GM19467 (cell line): Measurements from ENCODE around the gene RALGAPA1.
"Not testable (repeated sequence)": the region's sequence is repeated elsewhere in the genome, so short reads cannot be mapped to it uniquely, and the experiment has no call there.

Source experiments
- ATAC-seq: cut with Tn5 transposase; IDR thresholded peaks from one replicate; pipeline ENCODE4 v1.9.1; 2021; ENCODE audit warnings: mild to moderate bottlenecking, moderate library complexity; ENCODE audit not compliant: unreplicated experiment

RALGAPA1 gene

DNA sequence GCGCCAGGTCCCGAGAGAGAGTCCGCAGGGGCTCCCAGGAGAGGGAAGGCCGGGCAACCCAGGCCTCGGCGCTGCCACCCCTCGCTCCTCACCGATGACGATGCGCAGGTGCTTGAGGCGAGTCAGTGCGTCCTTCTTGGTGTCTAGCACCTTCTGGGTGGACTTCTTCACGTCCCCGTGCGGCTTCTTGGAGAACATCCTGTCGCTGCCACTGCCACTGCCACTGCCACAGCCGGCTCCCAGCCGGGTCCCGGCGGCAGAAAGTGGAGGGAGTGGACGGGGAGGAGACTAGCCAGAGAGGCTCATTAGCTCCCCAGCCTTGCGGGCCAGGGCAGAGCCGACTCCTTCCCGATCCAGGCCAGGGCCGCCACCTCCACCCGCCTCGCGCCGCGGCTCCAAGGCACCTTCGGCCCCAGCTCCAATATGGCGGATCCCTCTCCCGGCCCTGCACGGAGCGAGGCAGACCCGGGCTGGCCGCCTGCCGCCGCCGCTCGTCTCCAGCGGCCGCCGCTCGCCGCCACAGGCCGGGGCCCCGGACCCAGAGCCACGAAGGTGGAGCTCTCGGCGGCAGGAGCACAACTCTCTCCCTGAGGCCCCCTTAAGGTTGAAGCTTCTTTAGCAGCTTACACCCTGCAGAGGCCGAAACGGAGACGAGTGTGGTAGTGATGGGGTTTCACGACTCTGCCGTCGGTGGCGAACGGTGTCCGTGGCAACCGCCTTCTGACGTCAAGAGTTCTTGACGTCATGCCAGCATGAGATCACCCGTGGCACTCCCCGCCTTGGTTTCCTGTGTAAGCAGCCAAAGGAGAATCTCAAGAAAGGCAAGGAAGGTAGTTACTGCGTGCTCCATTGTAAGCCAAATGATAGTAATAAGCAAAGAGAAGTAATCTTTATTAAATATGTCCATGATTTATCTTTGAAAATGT, at the start of gene RALGAPA1:
RALGAPA1 (minus strand) TSS at position 658 of the 926 bp plus-strand sequence; CDS start at position 198, 460 bp downstream.
- peak; percentile 95 for ATAC-seq

GRCh38 chr14:35858521-35859209, 49.6 kb upstream of the RALGAPA1 start:
- ATAC-seq: no peak

DNA sequence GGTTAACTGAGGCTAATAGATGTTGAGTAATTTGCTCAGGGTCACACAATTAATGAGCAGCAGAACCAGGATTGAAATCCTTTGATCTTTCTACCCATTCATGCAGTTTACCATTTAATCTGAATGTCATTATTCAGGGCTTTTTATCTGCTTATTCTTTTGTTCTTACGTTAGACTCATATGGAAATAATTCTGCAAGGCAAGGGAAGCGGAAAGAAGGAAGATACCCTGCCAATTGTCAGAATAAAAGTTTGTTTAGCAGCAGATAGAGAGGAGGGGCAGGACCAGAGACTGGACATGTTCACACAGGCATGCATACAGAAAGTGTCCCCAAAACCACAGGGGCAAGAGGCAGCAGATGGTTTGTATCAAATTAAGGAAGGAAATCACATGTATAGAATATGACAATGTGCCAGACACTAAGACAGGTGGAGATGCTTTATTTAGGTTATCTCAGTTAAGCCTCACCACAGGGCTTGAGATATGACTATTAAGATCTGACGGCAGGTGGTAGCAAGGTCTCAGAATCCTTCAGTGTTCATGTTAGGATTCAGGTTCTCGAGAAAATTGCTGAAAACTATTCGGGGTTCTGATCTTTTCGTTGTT, 46.9 kb upstream of the RALGAPA1 start:
- peak; percentile 98 for ATAC-seq

- no peak for ATAC-seq
Observed at GRCh38 chr14:35854696-35855270, 45.7 kb upstream of the RALGAPA1 start.

- no peak for ATAC-seq
Observed at GRCh38 chr14:35853225-35853624, 44.1 kb upstream of the RALGAPA1 start.

DNA sequence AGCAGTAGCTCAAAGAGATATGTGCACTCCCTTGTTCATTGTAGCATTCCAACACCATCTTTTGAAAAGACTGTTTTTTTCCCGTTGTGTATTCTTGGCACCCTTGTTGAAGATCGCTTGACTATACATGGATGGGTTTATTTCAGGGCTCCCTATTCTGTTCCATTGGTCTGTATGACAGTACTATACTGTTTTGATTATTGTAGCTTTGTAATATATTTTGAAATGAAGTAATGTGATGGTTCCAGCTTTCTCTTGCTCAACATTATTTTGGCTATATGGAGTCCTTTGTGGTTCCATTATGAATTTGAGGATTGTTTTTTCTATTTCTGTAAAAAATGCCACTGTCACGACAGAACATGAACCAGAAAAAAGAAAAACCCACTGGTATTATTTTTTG, 42.7 kb upstream of the RALGAPA1 start:
- no peak for ATAC-seq

DNA sequence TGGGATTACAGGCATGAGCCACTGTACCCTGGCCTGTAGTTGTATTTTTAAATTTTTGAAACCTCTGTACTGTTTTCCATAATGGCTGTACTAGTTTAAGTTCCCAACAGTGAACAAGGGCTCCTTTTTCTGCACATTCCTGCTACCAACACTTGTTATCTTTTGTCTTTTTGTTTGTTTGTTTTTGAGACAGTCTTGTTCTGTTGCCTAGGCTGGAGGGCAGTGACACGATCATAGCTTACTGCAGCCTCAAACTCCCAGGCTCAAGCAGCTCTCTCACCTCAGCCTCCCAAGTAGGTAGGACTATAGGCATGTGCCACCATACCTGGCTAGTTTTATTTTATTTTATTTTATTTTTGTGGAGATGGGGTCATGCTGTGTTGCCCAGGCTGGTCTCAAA, 40.0 kb upstream of the RALGAPA1 start:
- no peak for ATAC-seq

- ATAC-seq: no peak
Observed at GRCh38 chr14:35847636-35848035, 38.5 kb upstream of the RALGAPA1 start.

GRCh38 chr14:35844494-35844893, 35.4 kb upstream of the RALGAPA1 start:
- ATAC-seq: no peak

DNA sequence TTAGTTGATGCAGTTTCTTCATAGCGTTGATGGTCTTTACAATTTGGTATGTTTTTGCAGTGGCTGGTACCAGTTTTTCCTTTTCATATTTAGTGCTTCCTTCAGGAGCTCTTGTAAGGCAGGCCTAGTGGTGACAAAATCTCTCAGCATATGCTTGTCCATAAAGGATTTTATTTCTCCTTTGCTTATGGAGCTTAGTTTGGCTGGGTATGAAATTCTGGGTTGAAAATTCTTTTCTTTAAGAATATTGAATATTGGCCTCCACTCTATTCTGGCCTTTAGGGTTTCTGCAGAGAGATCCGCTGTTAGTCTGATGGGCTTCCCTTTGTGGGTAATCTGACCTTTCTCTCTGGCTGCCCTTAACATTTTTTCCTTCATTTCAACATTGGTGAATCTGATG, 33.1 kb upstream of the RALGAPA1 start:
- not testable (repeated sequence) for ATAC-seq

DNA sequence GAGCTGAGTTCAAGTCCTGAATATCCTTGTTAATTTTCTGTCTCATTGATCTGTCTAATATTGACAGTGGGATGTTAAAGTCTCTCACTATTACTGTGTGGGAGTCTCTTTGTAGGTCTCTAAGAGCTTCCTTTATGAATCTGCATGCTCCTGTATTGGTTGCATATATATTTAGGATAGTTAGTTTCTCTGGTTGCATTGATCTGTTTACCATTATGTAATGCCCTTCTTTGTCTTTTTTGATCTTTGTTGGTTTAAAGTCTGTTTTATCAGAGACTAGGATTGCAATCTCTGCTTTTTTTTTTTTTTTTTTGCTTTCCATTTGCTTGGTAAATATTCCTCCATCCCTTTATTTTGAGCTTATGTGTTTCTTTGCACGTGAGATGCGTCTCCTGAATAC, 32.6 kb upstream of the RALGAPA1 start:
- ATAC-seq: not testable (repeated sequence)

GRCh38 chr14:35835208-35835982, 26.3 kb upstream of the RALGAPA1 start:
- ATAC-seq: no peak

- ATAC-seq: no peak
Observed at GRCh38 chr14:35829449-35829848, 20.4 kb upstream of the RALGAPA1 start.

DNA sequence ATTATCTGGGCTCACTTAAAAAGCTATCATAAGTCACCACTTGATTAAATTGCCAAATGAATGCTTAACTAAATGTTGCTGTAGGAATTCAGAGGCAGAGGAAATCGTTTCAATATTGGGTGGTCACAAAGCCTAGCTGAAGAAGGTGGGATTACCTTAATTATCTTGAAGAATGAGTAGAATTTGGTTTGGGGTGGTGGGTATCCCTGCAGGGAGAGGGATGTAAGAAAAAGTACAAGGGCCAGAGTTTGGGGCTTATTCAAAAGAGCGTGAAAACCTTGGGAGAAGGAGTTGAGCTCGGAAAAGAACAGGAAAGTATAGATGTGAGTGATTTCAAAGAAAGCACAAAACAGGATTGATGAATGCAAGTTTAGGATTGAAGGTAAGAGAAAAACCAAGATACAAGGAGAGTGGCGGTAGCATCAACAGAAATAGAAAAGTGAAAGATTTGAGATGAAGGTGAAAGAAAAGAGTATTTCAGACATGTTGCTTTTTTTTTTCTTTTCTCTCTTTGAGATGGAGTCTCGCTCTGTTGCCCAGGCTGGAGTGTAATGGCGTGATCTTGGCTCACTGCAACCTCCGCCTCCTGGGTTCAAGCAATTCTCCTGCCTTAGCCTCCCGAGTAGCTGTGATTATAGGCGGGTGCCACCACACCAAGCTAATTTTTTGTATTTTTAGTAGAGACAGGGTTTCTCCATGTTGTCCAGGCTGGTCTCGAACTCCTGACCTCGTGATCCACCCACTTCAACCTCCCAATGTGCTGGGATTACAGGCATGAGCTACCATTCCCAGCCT, 18.8 kb upstream of the RALGAPA1 start:
- no peak for ATAC-seq

DNA sequence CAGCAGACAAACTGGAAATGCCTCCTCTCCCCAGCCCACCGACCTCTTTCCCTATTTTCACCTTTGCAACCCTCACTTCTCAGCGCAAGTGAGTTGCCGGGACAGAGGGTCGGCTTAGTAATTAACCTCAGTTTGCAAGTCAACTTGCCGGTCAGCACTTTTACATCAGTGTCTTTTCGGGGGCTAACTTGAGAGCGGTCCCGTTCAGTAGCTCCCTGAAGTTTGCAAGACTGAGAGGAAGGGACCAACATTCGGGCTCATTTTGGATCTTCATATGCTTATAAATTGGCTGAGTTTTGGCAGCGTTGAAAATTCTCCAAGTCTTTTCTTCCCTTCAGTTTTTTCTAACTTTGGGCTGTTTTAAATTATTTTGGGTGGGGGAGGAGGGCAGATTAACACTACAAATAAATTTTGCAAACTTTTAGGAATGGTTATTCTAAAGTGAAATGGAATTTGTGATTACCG, 17.9 kb upstream of the RALGAPA1 start:
- no peak for ATAC-seq

DNA sequence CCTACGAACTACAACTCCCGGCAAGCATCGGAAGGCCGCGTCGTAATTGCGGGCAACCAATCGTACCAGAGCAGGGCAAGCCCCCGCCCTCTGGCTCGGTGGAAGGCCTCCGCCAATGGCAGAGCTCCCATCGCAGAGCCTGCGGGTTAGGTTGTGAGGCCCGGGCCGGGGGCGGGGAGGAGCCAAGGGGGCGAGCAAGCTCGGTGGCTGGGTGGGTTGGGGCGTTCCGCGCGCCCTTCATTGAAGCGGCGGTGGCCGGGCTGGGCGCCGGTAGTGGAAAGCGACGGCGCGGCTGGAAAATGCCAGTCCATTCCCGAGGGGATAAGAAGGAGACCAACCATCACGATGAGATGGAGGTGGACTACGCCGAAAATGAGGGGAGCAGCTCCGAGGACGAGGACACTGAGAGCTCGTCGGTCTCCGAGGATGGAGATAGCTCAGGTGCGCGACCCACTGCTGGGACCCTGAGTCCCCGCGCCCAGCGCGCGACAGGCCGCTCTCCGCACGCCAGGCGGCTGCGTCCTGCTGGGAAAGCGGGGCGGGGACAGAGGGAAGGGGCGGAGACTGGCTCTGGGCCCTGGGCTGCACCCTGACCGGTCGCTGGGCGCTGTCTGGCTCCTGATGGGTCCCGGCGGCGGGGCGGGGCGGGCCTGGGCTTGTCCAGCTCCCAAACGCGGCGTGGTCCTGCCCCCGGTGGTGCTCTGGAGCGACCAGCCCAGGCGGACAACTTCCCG, 17.3 kb upstream of the RALGAPA1 start, which contains the start of gene BRMS1L:
BRMS1L (plus strand) TSS at position 121 of the 734 bp plus-strand sequence; CDS start at position 300, 179 bp downstream.
- peak; percentile 98 for ATAC-seq

- ATAC-seq: no peak
Observed at GRCh38 chr14:35825968-35826217, 16.8 kb upstream of the RALGAPA1 start.

DNA sequence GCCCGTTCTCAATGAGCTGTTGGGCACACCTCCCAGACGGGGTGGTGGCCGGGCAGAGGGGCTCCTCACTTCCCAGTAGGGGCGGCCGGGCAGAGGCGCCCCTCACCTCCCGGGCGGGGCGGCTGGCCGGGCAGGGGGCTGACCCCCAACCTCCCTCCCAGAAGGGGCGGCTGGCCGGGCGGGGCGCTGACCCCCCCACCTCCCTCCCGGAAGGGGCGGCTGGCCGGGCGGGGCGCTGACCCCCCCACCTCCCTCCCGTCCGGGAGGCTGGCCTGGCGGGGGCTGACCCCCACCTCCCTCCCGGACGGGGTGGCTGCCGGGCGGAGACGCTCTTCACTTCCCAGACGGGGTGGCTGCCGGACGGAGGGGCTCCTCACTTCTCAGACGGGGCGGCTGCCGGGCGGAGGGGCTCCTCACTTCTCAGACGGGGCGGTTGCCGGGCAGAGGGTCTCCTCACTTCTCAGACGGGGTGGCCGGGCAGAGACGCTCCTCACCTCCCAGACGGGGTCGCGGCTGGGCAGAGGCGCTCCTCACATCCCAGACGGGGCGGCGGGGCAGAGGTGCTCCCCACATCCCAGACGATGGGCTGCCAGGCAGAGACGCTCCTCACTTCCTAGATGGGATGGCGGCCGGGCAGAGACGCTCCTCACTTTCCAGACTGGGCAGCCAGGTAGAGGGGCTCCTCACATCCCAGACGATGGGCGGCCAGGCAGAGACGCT, 15.5 kb upstream of the RALGAPA1 start:
- not testable (repeated sequence) for ATAC-seq
